BE2C (cell line): ENCODE data around the gene ARL6IP1.

Experiments used
- DNase-seq: peaks from one replicate; pipeline ENCODE4 v3.0.0-alpha.2; 2020
- H3K27me3 ChIP-seq: fragments of 250-450 bp; sonication (Bioruptor Pico); 2 replicates; pipeline ENCODE4 v1.5.1; 2020; ENCODE audit warnings: mild to moderate bottlenecking
- H3K36me3 ChIP-seq: fragments of 250-450 bp; sonication (Bioruptor Pico); 2 replicates; pipeline ENCODE4 v1.5.1; 2020; ENCODE audit warnings: mild to moderate bottlenecking
- H3K4me1 ChIP-seq: fragments of 250-450 bp; sonication (Bioruptor Pico); 2 replicates; pipeline ENCODE4 v1.5.1; 2020
- H3K4me3 ChIP-seq: 2 replicates; pipeline ENCODE4 v1.5.1; 2011; ENCODE audit warnings: low read depth, low read length
- H3K9me3 ChIP-seq: fragments of 250-450 bp; sonication (Bioruptor Pico); 2 replicates; pipeline ENCODE4 v1.5.1; 2020
- TF ChIP-seq, protein P1 (sequence below): IDR thresholded peaks from 2 replicates; pipeline ENCODE4 v1.5.1; 2012; ENCODE audit warnings: mild to moderate bottlenecking, low read depth, low read length

The ARL6IP1 gene

DNA sequence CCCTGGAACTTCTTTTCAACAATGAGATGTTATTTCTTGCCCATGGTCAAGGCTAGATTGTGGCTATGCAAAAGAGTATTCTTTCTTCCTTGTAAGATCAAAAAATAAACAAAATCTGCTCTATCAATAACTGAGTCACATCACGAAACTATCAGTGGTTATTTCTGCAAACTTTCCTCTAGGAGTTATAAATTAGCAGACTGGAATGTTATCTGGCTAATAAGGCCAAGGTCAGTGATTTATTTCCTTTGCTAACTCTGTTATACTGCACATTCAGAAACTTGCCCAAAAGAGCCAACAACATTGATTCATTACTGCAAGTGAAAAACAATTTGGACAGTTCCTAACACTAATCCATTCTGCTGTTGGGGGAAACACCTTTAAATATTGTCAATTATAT, 5.0 kb downstream of the ARL6IP1 start:
- Histone ChIP-seq H3K4me1 (no peaks in the 10 kb centered on the region; the same call in 1 of the 2 replicates), H3K4me3 (no peak overlapping the region), H3K36me3 (peaks cover 56% of the 10 kb centered on the region), H3K27me3 (no peaks in the 10 kb centered on the region), H3K9me3 (no peaks in the 10 kb centered on the region)
- DNase-seq = no peak
- TF ChIP-seq, protein P1, sequence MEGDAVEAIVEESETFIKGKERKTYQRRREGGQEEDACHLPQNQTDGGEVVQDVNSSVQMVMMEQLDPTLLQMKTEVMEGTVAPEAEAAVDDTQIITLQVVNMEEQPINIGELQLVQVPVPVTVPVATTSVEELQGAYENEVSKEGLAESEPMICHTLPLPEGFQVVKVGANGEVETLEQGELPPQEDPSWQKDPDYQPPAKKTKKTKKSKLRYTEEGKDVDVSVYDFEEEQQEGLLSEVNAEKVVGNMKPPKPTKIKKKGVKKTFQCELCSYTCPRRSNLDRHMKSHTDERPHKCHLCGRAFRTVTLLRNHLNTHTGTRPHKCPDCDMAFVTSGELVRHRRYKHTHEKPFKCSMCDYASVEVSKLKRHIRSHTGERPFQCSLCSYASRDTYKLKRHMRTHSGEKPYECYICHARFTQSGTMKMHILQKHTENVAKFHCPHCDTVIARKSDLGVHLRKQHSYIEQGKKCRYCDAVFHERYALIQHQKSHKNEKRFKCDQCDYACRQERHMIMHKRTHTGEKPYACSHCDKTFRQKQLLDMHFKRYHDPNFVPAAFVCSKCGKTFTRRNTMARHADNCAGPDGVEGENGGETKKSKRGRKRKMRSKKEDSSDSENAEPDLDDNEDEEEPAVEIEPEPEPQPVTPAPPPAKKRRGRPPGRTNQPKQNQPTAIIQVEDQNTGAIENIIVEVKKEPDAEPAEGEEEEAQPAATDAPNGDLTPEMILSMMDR = no peak

DNA sequence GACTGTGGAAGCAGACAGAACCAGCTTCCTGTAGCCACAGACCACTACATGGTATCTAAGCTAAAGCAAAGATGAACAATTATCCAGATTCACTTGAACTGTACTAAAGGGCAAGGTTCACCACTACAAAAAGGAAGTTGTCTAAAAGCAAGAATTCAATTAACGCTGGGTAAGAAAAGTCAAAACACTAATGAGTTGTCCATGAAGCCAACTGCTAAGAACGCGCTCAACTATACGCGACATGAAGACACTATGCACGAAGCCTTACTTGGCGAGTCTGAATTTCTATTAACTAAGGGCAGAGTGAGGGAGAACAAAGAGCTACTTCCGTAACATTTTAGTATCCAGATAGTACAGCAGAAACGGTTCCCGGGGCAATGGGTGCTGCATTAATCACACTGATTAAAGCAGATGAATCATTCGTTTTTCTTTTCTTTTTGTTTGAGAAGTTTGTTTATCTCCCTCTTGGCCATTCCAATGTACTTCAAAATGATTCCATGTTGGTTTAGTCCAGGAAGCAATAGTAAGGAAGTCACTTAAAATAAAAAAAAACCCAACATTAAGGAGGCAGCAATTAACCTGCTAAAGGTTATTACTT, 8.4 kb downstream of the ARL6IP1 start:
- Histone ChIP-seq H3K27me3 (no peaks in the 10 kb centered on the region), H3K36me3 (peaks cover 78% of the 10 kb centered on the region), H3K4me1 (no peaks in the 10 kb centered on the region; the same call in 1 of the 2 replicates), H3K4me3 (no peak overlapping the region), H3K9me3 (no peaks in the 10 kb centered on the region)
- no peak for DNase-seq
- TF ChIP-seq, protein P1 = no peak

DNA sequence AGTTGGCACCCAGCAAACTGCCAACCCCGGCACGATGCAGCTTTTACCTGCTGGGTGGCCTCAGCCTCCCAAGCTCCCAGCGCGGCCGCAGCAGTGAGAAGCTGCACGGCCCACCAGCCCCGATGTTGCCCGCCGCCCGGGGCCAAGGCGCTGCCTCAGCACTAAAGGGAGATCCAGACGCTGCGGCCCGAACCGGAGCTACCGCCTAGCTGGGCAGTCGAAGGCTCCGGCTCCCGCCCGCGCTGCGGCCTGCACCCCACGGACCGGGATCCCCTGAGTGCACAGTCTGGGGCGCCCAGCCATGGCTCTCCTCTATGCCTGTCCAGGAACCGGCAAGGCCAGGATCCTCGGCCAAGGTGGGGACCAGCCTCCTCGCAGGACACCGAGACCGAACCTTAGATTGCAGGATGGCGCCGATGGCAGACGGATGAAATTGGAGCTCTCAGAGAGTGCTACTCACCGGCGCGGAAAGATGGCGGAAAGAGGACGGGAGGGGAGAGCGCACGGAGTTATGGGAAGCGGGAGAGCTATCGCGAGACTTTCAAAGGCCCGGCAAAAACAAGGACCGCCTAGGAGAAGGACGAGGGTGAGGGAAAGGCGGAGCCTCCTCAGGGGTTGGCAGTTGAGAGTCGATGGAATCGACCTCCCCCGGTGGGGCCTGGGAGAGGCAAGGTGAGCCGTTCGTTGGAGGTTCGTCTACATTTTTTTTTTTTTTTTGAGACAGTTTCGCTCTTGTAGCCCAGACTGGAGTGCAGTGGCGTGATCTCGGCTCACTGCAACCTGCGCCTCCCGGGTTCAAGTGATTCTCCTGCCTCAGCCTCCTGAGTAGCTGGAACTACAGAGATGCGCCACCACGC, 11.3 kb downstream of the ARL6IP1 start, which contains the start of gene RPS15A:
Gene RPS15A, minus strand, starts transcription at position 485 of the 857 bp plus-strand sequence. CDS start 1,221 bp downstream, outside the sequence.
- TF ChIP-seq, protein P1 = no peak
- Histone ChIP-seq H3K4me1 (peaks cover 8% of the 10 kb centered on the region; the same call in 1 of the 2 replicates), H3K4me3 (peak within 1 kb of the TSS; percentile 89), H3K9me3 (no peaks in the 10 kb centered on the region), H3K36me3 (peaks cover 82% of the 10 kb centered on the region), H3K27me3 (no peaks in the 10 kb centered on the region)
- peak; percentile 95 for DNase-seq

DNA sequence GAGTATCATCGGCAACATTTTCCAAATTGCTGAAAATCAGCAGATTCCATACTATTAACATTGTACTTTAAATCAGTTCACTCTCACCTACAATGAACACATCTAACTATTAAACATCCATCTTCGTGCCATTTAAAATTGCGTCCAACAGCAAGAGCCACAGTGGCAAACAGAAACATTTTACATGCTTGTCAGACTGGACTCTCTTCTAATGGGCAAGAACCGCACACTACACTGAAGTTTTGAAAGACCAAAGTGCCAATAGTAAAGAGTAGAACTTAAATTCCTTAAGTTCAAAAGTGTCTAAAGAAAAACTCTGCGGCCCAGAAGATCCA, 11.9 kb downstream of the ARL6IP1 start:
- H3K27me3 ChIP-seq = no peaks in the 10 kb centered on the region
- no peak for DNase-seq
- H3K9me3 ChIP-seq = no peaks in the 10 kb centered on the region
- peaks cover 8% of the 10 kb centered on the region; the same call in 1 of the 2 replicates for H3K4me1 ChIP-seq
- peak overlapping the region; percentile 89 for H3K4me3 ChIP-seq
- H3K36me3 ChIP-seq = peaks cover 82% of the 10 kb centered on the region
- TF ChIP-seq, protein P1 = no peak

DNA sequence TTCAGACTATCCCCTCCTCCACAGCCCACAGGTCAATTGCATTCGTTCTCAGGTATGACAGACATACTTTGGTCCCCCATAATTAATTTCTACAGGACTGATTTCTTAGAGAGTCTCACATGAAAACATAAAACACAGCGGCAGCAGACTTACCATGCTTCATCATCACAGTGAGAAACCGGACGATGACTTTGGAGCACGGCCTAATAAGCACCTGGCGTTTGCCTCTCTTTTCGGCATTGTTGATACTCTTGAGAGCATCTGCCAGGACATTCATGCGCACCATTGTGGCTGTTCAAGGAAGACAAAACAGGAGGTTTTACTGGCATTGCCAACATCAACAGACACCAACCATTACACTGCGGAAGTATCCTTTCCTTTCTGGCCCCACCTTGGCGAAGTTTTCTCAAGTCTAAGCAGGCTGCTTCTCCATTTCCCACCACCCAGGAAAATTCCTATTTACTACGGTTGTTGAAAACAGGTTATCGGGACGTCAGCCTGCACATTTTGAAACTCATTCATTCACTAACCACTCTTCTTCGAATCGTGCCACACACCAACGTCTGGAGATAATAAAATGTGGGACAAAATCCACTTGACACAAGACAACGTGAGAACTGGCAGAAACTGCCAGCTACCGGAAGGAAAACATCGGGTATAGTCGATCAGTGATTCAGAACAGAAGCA, 12.4 kb downstream of the ARL6IP1 start:
- no peaks in the 10 kb centered on the region for H3K9me3 ChIP-seq
- H3K36me3 ChIP-seq = peaks cover 82% of the 10 kb centered on the region
- no peak for DNase-seq
- H3K4me1 ChIP-seq = peaks cover 8% of the 10 kb centered on the region; the same call in 1 of the 2 replicates
- H3K27me3 ChIP-seq = no peaks in the 10 kb centered on the region
- TF ChIP-seq, protein P1 = no peak
- peak overlapping the region; percentile 89 for H3K4me3 ChIP-seq
